Glomerular visceral epithelial cell (primary cell): Measurements from ENCODE around the gene GDF9.

ENCODE experiments used
- DNase-seq: peaks from one replicate; pipeline ENCODE4 v3.0.0-alpha.2; 2016; ENCODE audit errors: extremely low spot score

GDF9 gene

DNA sequence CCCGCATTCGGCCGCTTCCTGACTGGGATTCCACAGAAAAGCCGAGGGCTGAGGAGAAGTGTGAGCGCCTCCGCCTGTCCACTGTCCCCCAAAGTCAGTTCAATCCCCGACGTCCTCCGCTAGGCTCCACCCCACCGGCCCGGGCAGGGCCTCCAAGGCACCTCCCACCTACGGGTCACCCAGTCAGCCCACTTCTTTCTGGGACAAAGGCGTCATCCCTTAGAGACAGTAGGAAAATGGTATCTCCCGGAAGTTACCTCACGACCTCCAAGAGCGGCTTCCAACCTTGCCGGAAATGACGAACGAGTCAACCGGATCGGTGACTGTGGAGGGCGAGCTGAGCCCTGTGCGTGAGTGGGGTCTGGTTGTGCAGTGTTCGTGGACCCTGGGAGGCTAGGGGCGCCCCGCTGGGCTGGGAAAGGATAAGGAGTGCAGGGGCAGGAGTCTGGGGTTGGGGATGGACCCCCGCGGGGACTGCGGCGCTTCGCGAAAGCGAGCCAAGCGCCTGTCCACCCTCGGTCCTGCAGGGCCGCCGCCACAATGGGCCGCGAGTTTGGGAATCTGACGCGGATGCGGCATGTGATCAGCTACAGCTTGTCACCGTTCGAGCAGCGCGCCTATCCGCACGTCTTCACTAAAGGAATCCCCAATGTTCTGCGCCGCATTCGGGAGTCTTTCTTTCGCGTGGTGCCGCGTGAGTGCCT, at the start of gene GDF9, which contains the start of gene UQCRQ:
GDF9 (minus strand) TSS at position 128 of the 704 bp plus-strand sequence. CDS start 1,936 bp downstream, outside the sequence.
UQCRQ (plus strand) TSS at position 301 of the 704 bp plus-strand sequence; CDS start at position 541, 240 bp downstream.
- DNase-seq = peak; percentile 99

DNA sequence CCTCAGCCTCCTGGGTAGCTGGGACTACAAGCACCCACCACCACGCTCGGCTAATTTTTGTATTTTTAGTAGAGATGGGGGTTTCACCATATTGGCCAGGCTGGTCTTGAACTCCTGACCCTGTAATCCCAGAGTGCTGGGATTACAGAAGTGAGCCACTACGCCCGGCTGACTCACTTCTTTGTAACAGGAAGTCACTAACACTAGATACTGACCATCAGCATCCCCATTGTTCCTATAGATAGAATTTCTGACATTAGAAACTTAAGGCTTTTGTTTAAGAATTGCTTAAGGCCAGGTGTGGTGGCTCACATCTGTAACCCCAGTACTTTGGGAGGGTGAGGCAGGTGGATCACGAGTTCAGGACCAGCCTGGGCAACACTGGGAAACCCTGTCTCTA, 49.4 kb upstream of the GDF9 start:
- DNase-seq = no peak

- DNase-seq = no peak
Observed at GRCh38 chr5:132909702-132910101, 43.4 kb upstream of the GDF9 start.

DNA sequence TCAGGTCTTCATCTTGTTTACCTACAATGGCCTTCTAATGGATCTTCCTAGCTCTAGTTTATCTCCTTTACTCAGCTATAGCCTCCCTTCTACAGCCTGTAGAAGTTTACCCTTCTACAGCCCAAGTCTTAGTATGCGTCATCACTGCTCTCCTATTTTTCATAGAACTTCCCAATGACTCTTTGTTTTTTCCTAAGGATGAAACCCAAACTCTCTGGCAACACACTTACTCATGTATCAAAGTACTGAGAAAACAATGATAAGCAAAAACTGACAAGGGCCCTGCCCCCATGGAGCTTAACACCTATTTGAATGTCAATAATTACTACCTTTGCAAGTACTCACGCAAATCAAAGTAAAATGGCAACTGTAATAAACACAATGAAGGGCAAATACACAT, 40.9 kb upstream of the GDF9 start:
- DNase-seq = no peak

GRCh38 chr5:132905938-132906337, 39.7 kb upstream of the GDF9 start:
- DNase-seq = no peak

- no peak for DNase-seq
Observed at GRCh38 chr5:132901730-132902129, 35.5 kb upstream of the GDF9 start.

GRCh38 chr5:132901036-132901435, 34.8 kb upstream of the GDF9 start:
- DNase-seq = no peak

- no peak for DNase-seq
Observed at GRCh38 chr5:132898094-132898493, 31.8 kb upstream of the GDF9 start.

- DNase-seq = no peak
Observed at GRCh38 chr5:132896685-132897084, 30.4 kb upstream of the GDF9 start.

GRCh38 chr5:132895719-132896305, 29.5 kb upstream of the GDF9 start:
- no peak for DNase-seq

DNA sequence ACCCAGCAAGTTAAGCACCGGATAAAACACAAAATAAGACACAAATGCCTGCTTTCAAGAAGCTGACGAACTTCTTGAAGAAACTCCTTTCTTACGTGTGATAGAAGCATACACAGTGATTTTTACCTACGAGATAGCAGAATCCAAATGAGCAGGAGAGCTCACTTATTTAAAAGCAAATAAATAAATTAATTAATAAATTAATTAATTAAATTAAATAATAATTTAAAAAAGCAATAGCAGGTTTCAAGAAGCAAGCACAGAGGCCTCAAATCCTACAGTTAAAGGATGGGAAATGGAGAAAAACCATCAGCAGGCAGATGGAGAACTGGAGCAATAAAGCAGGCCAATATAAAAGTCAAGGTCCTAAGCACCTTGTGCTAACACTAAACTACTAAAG, 24.5 kb upstream of the GDF9 start:
- no peak for DNase-seq

GRCh38 chr5:132889501-132889900, 23.2 kb upstream of the GDF9 start:
- no peak for DNase-seq

DNA sequence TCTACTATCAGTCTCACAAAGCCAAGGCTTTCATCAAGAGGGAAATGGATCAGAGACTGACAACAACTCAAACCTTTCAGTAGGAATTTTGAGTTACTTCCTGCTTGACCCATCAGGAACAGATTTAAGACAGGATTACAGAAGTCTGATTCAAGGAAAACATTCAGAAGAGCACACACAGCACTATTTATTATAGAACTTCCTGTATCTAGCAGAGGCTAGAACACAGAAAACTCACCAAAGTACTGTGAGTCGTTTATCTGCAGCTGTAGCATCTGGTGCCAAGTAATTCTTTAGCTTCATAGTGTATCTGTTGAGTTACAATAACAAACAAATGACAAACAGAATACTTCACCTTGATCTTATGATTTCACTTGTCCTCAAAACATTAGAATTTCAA, 21.0 kb upstream of the GDF9 start:
- DNase-seq = no peak

DNA sequence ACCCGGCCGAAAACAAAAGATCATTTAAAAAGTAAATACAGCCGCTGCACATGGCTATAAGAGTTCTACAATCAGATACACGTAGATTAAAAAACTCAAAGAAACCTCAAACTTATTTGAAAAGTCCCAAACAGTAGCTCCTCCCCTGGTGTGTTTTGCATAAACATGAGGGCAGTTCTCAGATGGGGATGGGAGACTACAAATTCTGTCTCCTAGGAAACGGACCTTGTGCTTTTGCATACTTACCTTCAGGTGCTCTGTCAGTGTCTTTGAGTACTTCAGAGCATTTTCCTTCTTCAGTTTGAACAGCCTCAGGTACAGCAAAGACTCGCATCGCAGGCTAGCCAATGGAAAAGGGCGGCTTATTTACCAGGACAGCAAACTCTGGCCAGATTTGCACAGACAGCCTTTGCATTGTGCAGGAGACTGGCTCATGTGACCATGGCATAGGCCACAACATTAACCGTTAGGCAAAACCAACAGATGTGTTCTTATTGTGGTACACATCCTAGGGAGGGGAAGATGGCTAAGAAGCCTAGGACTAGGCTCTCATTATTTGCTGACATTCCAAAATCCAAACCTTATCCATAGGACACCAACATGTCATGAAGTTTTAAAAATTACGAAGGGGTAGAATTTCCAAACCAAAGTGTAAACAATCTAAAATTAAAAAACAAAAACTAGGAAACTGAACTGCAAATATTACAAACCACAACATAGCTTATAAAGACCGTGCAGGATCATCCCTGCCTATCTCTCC, 20.0 kb upstream of the GDF9 start:
- no peak for DNase-seq

- no peak for DNase-seq
Observed at GRCh38 chr5:132884548-132884947, 18.3 kb upstream of the GDF9 start.

GRCh38 chr5:132883261-132883834, 17.1 kb upstream of the GDF9 start:
- DNase-seq = peak; percentile 68

GRCh38 chr5:132877938-132878337, 11.7 kb upstream of the GDF9 start:
- DNase-seq = peak; percentile 32

DNA sequence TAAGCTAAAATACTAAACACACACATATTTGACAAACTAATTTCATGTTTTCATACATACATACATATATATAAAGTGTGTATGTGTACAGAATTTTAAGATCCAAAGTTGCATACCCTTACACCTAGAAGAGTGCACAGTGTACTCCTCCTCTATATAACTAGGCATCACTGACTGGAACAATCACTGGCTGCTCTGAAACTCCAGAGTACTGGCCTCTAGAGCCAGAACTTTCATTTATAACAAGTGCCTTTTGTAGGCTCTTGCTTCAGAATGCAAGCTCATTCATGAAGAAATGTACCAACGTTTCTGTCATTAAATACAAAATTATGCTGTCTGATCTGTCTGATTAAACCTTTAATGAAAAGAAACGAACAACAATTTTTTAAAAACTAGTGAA, 11.2 kb upstream of the GDF9 start:
- no peak for DNase-seq

GRCh38 chr5:132876020-132876759, 9.9 kb upstream of the GDF9 start:
- DNase-seq = no peak

DNA sequence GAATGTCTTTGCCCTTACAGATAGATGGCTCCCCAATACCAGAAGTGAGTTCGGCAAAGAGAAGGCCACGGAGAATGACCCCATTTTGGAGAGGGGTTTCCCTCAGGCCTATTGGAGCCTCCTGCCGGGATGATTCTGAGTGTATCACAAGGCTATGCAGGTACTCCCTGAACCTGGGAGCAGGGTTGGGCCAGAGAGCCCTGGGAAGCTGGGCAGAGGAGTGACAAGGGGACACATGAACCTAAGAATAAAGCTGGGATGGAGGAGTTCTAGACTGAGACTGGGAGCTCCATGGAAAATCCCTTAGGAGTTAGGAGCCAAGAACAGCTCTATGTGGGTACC, 7.6 kb upstream of the GDF9 start:
- DNase-seq = no peak

- no peak for DNase-seq
Observed at GRCh38 chr5:132873119-132873929, 7.1 kb upstream of the GDF9 start, which contains the start of gene LEAP2. LEAP2 (plus strand) TSS chr5:132873668; CDS start chr5:132873695, 27 bp downstream.
